ENCODE results near the gene UCMA.

The UCMA gene

DNA sequence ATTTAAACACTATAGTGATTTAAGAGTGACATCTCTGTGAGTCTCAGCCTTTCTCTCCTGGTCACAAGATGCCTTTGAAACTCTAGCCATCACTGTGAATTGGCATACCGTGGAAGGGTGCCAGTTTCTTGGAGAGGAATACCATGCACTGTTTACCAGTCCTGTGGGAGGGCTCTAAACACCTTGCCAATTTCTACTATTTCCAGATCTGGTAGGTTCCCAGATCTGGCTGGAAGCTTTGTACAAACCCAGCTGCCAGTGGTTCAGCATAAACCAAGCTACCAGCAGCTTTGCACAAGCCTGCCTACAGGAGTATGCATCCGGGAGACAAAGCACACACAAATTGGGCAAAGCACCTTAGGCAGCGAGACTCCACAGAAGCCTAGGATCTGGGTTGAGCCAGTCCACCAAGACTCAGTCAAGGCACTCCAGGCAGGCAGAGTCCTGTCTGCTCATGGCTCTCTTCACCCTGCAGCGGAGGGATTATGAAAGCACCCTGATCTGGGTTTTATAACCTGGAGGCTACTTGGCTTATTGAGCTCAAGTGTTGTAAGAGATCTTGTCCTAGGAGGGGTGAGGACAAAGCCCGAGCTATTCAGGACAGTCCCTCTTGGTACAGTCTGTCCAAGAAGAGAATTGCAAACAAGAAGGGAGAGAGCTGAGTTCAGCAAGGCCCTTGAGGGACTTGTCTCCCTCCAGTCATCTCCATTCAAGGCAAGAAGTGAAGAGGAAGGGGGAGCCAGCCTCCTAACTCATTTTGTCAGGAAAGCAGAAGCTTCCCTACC is 49.3 kb downstream of the UCMA start:
- no peak for DNase-seq

DNA sequence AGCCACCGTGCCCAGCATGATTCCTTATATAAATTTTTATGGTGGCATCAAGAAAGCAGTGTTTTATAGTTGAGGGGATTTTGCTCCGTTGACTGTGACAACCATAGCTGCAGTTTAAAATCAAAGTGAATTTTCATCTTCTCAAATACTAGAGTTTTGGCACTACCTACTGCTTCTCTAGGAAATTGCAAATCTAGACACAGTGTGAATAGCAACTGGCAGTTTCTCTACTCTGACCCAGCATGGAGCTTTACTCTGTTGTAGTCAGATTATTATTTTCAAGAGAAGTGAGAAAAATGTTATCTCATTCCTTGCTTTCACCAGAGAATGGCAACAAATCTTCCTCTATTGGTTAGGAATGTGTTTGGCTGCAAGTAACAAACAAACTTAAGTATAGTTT is 49.9 kb downstream of the UCMA start:
- no peak for DNase-seq

DNA sequence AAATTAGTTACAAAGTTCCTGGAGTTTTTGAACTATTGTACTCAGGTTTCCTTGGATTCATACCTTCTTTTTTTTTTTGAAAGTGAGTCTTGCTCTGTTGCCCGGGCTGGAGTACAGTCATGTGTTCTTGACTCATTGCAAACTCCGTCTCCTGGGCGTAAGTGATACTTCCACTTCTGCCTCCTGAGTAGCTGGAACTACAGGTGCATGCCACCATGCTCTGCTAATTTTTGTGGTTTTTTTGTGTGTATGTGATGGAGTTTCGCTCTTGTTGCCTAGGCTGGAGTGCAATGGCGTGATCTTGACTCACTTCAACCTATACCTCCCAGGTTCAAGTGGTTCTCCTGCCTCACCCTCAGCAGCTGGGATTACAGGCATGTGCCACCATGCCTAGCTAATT is 50.5 kb downstream of the UCMA start:
- DNase-seq: no peak

DNA sequence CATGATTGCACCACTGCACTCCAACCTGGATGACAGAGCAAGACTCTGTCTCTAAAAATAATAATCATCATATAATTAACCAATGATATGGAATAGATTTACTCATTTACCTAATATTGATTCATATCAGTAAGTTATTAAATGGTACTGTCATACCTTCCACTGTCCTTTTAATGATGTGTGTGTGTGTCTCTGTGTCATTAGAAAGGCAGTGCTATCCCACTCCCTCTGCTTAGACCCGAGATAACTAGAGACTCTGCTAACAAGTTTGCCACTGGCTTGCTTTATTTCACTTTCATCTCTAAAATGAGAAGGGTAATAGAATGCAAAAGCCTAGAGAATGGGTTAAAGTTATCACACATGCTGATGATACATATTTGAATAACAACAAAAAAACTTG is 51.8 kb downstream of the UCMA start:
- DNase-seq: no peak

DNA sequence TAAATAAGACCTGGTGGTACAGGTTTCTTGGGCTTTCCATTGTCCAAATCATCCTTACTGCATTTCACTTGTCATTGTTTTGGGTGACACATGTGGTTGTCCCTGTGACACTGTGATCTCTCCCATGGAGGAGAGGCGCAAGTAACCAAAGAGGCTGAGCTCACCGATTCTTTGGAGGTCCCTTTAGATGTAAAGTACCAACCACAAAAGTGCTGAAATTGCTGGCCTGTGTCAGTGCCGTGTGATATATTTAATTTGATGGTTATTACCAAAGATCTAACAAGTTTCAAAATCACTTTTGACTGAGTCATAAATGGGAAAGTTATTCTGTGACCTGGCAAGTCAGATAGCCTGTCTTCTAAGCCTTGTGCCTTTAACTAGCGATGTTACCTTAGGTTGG is 53.4 kb downstream of the UCMA start:
- DNase-seq: no peak

DNA sequence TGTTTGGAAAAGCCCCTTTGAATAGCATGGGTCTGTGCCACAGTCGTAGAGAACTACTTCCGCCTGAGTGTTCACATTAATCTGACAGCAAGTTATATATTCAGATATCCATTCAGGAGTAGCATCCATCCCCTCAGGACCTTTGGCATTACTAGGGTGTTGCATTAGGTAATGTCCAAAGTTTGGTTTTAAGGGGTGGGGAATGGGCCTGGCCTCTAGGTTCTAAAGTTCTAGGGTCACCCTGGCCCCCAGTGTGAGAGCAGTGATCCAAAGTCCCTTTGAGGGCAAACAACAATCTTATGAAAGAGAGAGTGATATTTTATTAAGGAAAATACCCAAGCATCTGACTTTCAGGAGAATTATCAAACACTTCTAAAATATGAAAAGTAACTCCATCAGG is 60.6 kb downstream of the UCMA start:
- no peak for DNase-seq

All from inflammatory macrophage treated with lipopolysaccharide for 1 hour (primary cell).